DND-41 (cell line): ENCODE data around the gene ARHGAP21.

Source experiments
- ATAC-seq: fragments of 200-7000 bp; cut with Tn5 transposase; 3 replicates; pipeline ENCODE4 v1.9.1; 2021; ENCODE audit warnings: low read depth; ENCODE audit not compliant: insufficient read depth
- DNase-seq: peaks from one replicate; pipeline ENCODE4 v3.0.0-alpha.2; 2020
- H2AFZ ChIP-seq: 2 replicates; pipeline ENCODE4 v1.6.0; 2012; ENCODE audit warnings: low read depth, low read length
- H3K27ac ChIP-seq: 2 replicates; pipeline ENCODE4 v1.5.1; 2012; ENCODE audit warnings: low read length, inconsistent platforms
- H3K27me3 ChIP-seq: fragments of 200-600 bp; sonication (generic); 2 replicates; pipeline ENCODE4 v1.6.0; 2012; ENCODE audit warnings: low read length, mild to moderate bottlenecking, inconsistent platforms; ENCODE audit not compliant: insufficient read depth, poor library complexity
- H3K36me3 ChIP-seq: 2 replicates; pipeline ENCODE4 v1.5.1; 2012; ENCODE audit warnings: low read length, inconsistent platforms; ENCODE audit not compliant: insufficient read depth
- H3K4me1 ChIP-seq: 2 replicates; pipeline ENCODE4 v1.5.1; 2012; ENCODE audit warnings: mild to moderate bottlenecking, low read length; ENCODE audit not compliant: insufficient read depth
- H3K4me2 ChIP-seq: 2 replicates; pipeline ENCODE4 v1.6.0; 2012; ENCODE audit warnings: mild to moderate bottlenecking, moderate library complexity, low read length, inconsistent platforms; ENCODE audit not compliant: insufficient read depth
- H3K4me3 ChIP-seq, 2 experiments: fragments of 200-600 bp in 1 of 2; shearing (Covaris generic) in 1 of 2; 2 replicates each; pipeline ENCODE4 v1.5.1; 2012 to 2016; ENCODE audit warnings: inconsistent platforms in 2 of 2, low read length in 2 of 2, mild to moderate bottlenecking in 2 of 2, low read depth in 1 of 2, moderate library complexity in 1 of 2
- H3K79me2 ChIP-seq: 2 replicates; pipeline ENCODE4 v1.6.0; 2012; ENCODE audit warnings: low read length, inconsistent platforms; ENCODE audit not compliant: insufficient read depth
- H3K9ac ChIP-seq: 2 replicates; pipeline ENCODE4 v1.6.0; 2012; ENCODE audit warnings: low read depth, mild to moderate bottlenecking, inconsistent platforms, low read length, moderate library complexity
- H3K9me3 ChIP-seq: 2 replicates; pipeline ENCODE4 v1.5.1; 2012; ENCODE audit warnings: low read length, moderate library complexity, mild to moderate bottlenecking, inconsistent platforms; ENCODE audit not compliant: insufficient read depth, severe bottlenecking
- H4K20me1 ChIP-seq: 2 replicates; pipeline ENCODE4 v1.6.0; 2012; ENCODE audit warnings: low read length; ENCODE audit not compliant: insufficient read depth
- CTCF ChIP-seq: IDR thresholded peaks from 2 replicates; pipeline ENCODE4 v1.5.1; 2012; ENCODE audit warnings: borderline replicate concordance, low read length, moderate library complexity, mild to moderate bottlenecking; ENCODE audit not compliant: poor library complexity, severe bottlenecking; ENCODE audit errors: extremely low read depth
- EZH2 ChIP-seq: IDR thresholded peaks from 3 replicates; pipeline ENCODE4 v1.6.1; 2012; ENCODE audit warnings: borderline replicate concordance, low read depth, mild to moderate bottlenecking, moderate library complexity, low read length, inconsistent platforms; ENCODE audit not compliant: severe bottlenecking

ARHGAP21 gene

GRCh38 chr10:24551161-24551560, 172.5 kb downstream of the ARHGAP21 start:
- Histone ChIP-seq H3K4me1 (no peaks in the 10 kb centered on the region), H3K4me3 (no peak overlapping the region), H3K9me3 (no peaks in the 10 kb centered on the region), H2AFZ (no peak overlapping the region), H3K4me2 (no peak overlapping the region), H3K27me3 (no peaks in the 10 kb centered on the region), H4K20me1 (no peaks in the 10 kb centered on the region), H3K36me3 (no peaks in the 10 kb centered on the region), H3K9ac (no peak overlapping the region), H3K27ac (no peak overlapping the region), H3K79me2 (no peaks in the 10 kb centered on the region)
- no peak for TF ChIP-seq EZH2
- TF ChIP-seq CTCF = no peak
- DNase-seq = no peak
- ATAC-seq = no peak

- no peak for ATAC-seq
- H3K4me3 ChIP-seq = no peak overlapping the region
- no peaks in the 10 kb centered on the region for H3K79me2 ChIP-seq
- H4K20me1 ChIP-seq = no peaks in the 10 kb centered on the region
- H3K27me3 ChIP-seq = no peaks in the 10 kb centered on the region
- TF ChIP-seq EZH2 (no peak), CTCF (no peak)
- DNase-seq = no peak
- H3K9ac ChIP-seq = no peak overlapping the region
- no peak overlapping the region for H2AFZ ChIP-seq
- no peaks in the 10 kb centered on the region for H3K36me3 ChIP-seq
- H3K4me1 ChIP-seq = no peaks in the 10 kb centered on the region
- no peak overlapping the region for H3K27ac ChIP-seq
- H3K9me3 ChIP-seq = no peaks in the 10 kb centered on the region
- H3K4me2 ChIP-seq = no peak overlapping the region
Observed at GRCh38 chr10:24550680-24551079, 173.0 kb downstream of the ARHGAP21 start.

GRCh38 chr10:24545585-24545984, 178.1 kb downstream of the ARHGAP21 start:
- no peak overlapping the region for H2AFZ ChIP-seq
- H3K36me3 ChIP-seq = no peaks in the 10 kb centered on the region
- H3K9ac ChIP-seq = no peak overlapping the region
- no peak overlapping the region for H3K27ac ChIP-seq
- TF ChIP-seq EZH2 = no peak
- no peak for TF ChIP-seq CTCF
- H3K27me3 ChIP-seq = no peaks in the 10 kb centered on the region
- no peak overlapping the region for H3K4me2 ChIP-seq
- no peak overlapping the region for H3K4me3 ChIP-seq
- DNase-seq (no peak), ATAC-seq (no peak)
- H4K20me1 ChIP-seq = no peaks in the 10 kb centered on the region
- no peaks in the 10 kb centered on the region for H3K9me3 ChIP-seq
- H3K79me2 ChIP-seq = no peaks in the 10 kb centered on the region
- H3K4me1 ChIP-seq = no peaks in the 10 kb centered on the region

- DNase-seq = no peak
- ATAC-seq = no peak
- Histone ChIP-seq H3K27ac (no peak overlapping the region), H4K20me1 (no peaks in the 10 kb centered on the region), H3K9ac (no peak overlapping the region), H3K27me3 (no peaks in the 10 kb centered on the region), H3K4me1 (no peaks in the 10 kb centered on the region), H3K79me2 (no peaks in the 10 kb centered on the region), H3K9me3 (no peaks in the 10 kb centered on the region), H3K4me2 (no peak overlapping the region), H3K4me3 (no peak overlapping the region), H3K36me3 (no peaks in the 10 kb centered on the region), H2AFZ (no peak overlapping the region)
- TF ChIP-seq EZH2 (no peak), CTCF (no peak)
Observed at GRCh38 chr10:24544776-24545175, 178.9 kb downstream of the ARHGAP21 start.
